Hepatic stellate cell (primary cell): ENCODE results near the gene PTRH2.
"Not testable (repeated sequence)": the region's sequence is repeated elsewhere in the genome, so short reads cannot be mapped to it uniquely, and the experiment has no call there.

ENCODE experiments used
- DNase-seq: peaks from one replicate; pipeline ENCODE4 v3.0.0; 2011; ENCODE audit warnings: low spot score

PTRH2 gene

GRCh38 chr17:59707149-59707970 lies at the start of gene PTRH2, which contains the start of gene VMP1:
Gene PTRH2, minus strand, starts transcription at chr17:59707430. Its CDS starts 9,452 bp downstream, at chr17:59697978.
Gene VMP1, plus strand, starts transcription at chr17:59707654. Its CDS starts 23,793 bp downstream, at chr17:59731447.
- peak; percentile 97 for DNase-seq

- peak; percentile 8 for DNase-seq
Observed at GRCh38 chr17:59756236-59756818, 49.1 kb upstream of the PTRH2 start.

- not testable (repeated sequence) for DNase-seq
Observed at GRCh38 chr17:59755069-59755468, 47.8 kb upstream of the PTRH2 start.

GRCh38 chr17:59754552-59754951 lies 47.3 kb upstream of the PTRH2 start:
- DNase-seq = peak; percentile 53

GRCh38 chr17:59753522-59754467 lies 46.6 kb upstream of the PTRH2 start:
- DNase-seq = peak; percentile 70

GRCh38 chr17:59752922-59753321 lies 45.7 kb upstream of the PTRH2 start:
- DNase-seq = no peak

GRCh38 chr17:59752446-59752845 lies 45.2 kb upstream of the PTRH2 start:
- no peak for DNase-seq

- DNase-seq = no peak
Observed at GRCh38 chr17:59751955-59752413, 44.8 kb upstream of the PTRH2 start.

- no peak for DNase-seq
Observed at GRCh38 chr17:59748591-59748990, 41.4 kb upstream of the PTRH2 start.

GRCh38 chr17:59746849-59747445 lies 39.7 kb upstream of the PTRH2 start:
- peak; percentile 31 for DNase-seq

- DNase-seq = no peak
Observed at GRCh38 chr17:59745040-59745439, 37.8 kb upstream of the PTRH2 start.

GRCh38 chr17:59743842-59744241 lies 36.6 kb upstream of the PTRH2 start:
- no peak for DNase-seq

- no peak for DNase-seq
Observed at GRCh38 chr17:59737324-59737723, 30.1 kb upstream of the PTRH2 start.

GRCh38 chr17:59734226-59734625 lies 27.0 kb upstream of the PTRH2 start:
- no peak for DNase-seq

- DNase-seq = no peak
Observed at GRCh38 chr17:59733697-59734096, 26.5 kb upstream of the PTRH2 start.

- no peak for DNase-seq
Observed at GRCh38 chr17:59730268-59730834, 23.1 kb upstream of the PTRH2 start.

- no peak for DNase-seq
Observed at GRCh38 chr17:59727817-59728533, 20.7 kb upstream of the PTRH2 start.

- no peak for DNase-seq
Observed at GRCh38 chr17:59725691-59726090, 18.5 kb upstream of the PTRH2 start.

- DNase-seq = no peak
Observed at GRCh38 chr17:59723607-59724006, 16.4 kb upstream of the PTRH2 start.

- DNase-seq = no peak
Observed at GRCh38 chr17:59723041-59723440, 15.8 kb upstream of the PTRH2 start.

GRCh38 chr17:59722623-59723022 lies 15.4 kb upstream of the PTRH2 start:
- no peak for DNase-seq
